Left ventricle myocardium inferior (tissue), 1 donor: ENCODE measurements around the gene COL5A2. TPM values are rescaled to one million over a fixed set of nuclear protein-coding genes. Genes with fewer than 3 reads are reported as not detected.

ENCODE experiments used
- DNase-seq: peaks from one replicate; pipeline ENCODE4 v3.0.0-alpha.2; 2020
- H3K27ac ChIP-seq: fragments of 200-600 bp; replicated peaks from 2 replicates; pipeline ENCODE4 v1.8.0; 2021
- H3K27me3 ChIP-seq: fragments of 200-600 bp; 2 replicates; pipeline ENCODE4 v1.8.0; 2021; ENCODE audit warnings: low read depth
- H3K36me3 ChIP-seq: fragments of 200-600 bp; 2 replicates; pipeline ENCODE4 v1.8.0; 2021
- H3K4me1 ChIP-seq: fragments of 200-600 bp; 2 replicates; pipeline ENCODE4 v1.8.0; 2021
- H3K4me3 ChIP-seq: fragments of 200-600 bp; 2 replicates; pipeline ENCODE4 v1.8.0; 2021; ENCODE audit warnings: mild to moderate bottlenecking, moderate library complexity
- H3K9me3 ChIP-seq: fragments of 200-600 bp; replicated peaks from 2 replicates; pipeline ENCODE4 v1.8.0; 2021
- CTCF ChIP-seq: fragments of 200-600 bp; IDR thresholded peaks from 2 replicates; pipeline ENCODE4 v1.8.0; 2021; ENCODE audit warnings: antibody characterized with exemption, mild to moderate bottlenecking, borderline replicate concordance
- intact Hi-C: fragments of 100-400 bp; cut with micrococcal nuclease; formaldehyde crosslinking; loops from one replicate; pipeline ENCODE4 v1.11.0; 2022
- total RNA-seq: library from RNA; stranded (reverse); fragmentation: NEBNext Ultra II Directional; extraction: Animal tissue kit (Norgen Biotek cat#: 25700); gene quantifications from one replicate; pipeline ENCODE4 v1.2.1, GENCODE V29; 2021
- donor health status: DM: no; HTN: yes; CAD: no; lungs with severe emphysema.

The COL5A2 gene
- total RNA-seq, 1 donor from 2014 or later, result 9.3 TPM

- Histone ChIP-seq H3K27ac (no peak overlapping the region), H3K4me1 (no peaks in the 10 kb centered on the region), H3K9me3 (no peaks in the 10 kb centered on the region), H3K27me3 (no peaks in the 10 kb centered on the region), H3K36me3 (peaks cover 4% of the 10 kb centered on the region), H3K4me3 (no peak overlapping the region)
- DNase-seq, result no peak
- intact Hi-C loops, result no loop called here
- no peak for TF ChIP-seq CTCF
Observed at GRCh38 chr2:189076120-189076519, 103.4 kb downstream of the COL5A2 start.

- intact Hi-C loops, result no loop called here
- H3K4me3 ChIP-seq, result no peak overlapping the region
- TF ChIP-seq CTCF, result no peak
- no peaks in the 10 kb centered on the region for H3K9me3 ChIP-seq
- no peaks in the 10 kb centered on the region for H3K4me1 ChIP-seq
- H3K27ac ChIP-seq, result no peak overlapping the region
- no peaks in the 10 kb centered on the region for H3K27me3 ChIP-seq
- no peak for DNase-seq
- H3K36me3 ChIP-seq, result peaks cover 10% of the 10 kb centered on the region
Observed at GRCh38 chr2:189074506-189074905, 105.1 kb downstream of the COL5A2 start.

GRCh38 chr2:189072036-189072435 is 107.5 kb downstream of the COL5A2 start:
- H3K4me1 ChIP-seq, result no peaks in the 10 kb centered on the region
- H3K4me3 ChIP-seq, result no peak overlapping the region
- TF ChIP-seq CTCF, result no peak
- intact Hi-C loops, result no loop called here
- H3K36me3 ChIP-seq, result peaks cover 18% of the 10 kb centered on the region
- no peaks in the 10 kb centered on the region for H3K27me3 ChIP-seq
- DNase-seq, result no peak
- no peaks in the 10 kb centered on the region for H3K9me3 ChIP-seq
- H3K27ac ChIP-seq, result no peak overlapping the region

- H3K4me3 ChIP-seq, result no peak overlapping the region
- no peak for DNase-seq
- no peaks in the 10 kb centered on the region for H3K27me3 ChIP-seq
- H3K9me3 ChIP-seq, result no peaks in the 10 kb centered on the region
- no peak for TF ChIP-seq CTCF
- H3K36me3 ChIP-seq, result peaks cover 21% of the 10 kb centered on the region
- H3K27ac ChIP-seq, result no peak overlapping the region
- intact Hi-C loops, result no loop called here
- no peaks in the 10 kb centered on the region for H3K4me1 ChIP-seq
Observed at GRCh38 chr2:189069855-189070619, 109.5 kb downstream of the COL5A2 start.

GRCh38 chr2:189066037-189066436 is 113.5 kb downstream of the COL5A2 start:
- H3K9me3 ChIP-seq, result no peaks in the 10 kb centered on the region
- no peak overlapping the region for H3K4me3 ChIP-seq
- peaks cover 28% of the 10 kb centered on the region for H3K36me3 ChIP-seq
- no peak for DNase-seq
- intact Hi-C loops, result no loop called here
- no peaks in the 10 kb centered on the region for H3K4me1 ChIP-seq
- TF ChIP-seq CTCF, result no peak
- no peak overlapping the region for H3K27ac ChIP-seq
- H3K27me3 ChIP-seq, result no peaks in the 10 kb centered on the region
